ENCODE results near the gene COX6B2. TPM values are rescaled to one million over a fixed set of nuclear protein-coding genes. Genes with fewer than 3 reads are reported as not detected.

The COX6B2 gene
- total RNA-seq, 1 donor from 2014 or later = not detected

- no peak for DNase-seq (ENCODE audit: low read depth in 2 of 2)
Measured at GRCh38 chr19:55362174-55362989, 7.9 kb upstream of the COX6B2 start.

- no peak for DNase-seq (ENCODE audit: low read depth in 2 of 2)
Measured at GRCh38 chr19:55360902-55361301, 6.4 kb upstream of the COX6B2 start.

- DNase-seq (ENCODE audit: low read depth in 2 of 2) = peak; percentile 36 to 66
Measured at GRCh38 chr19:55358943-55359908, 4.7 kb upstream of the COX6B2 start.

- no peak for DNase-seq (ENCODE audit: low read depth in 2 of 2)
Measured at GRCh38 chr19:55358493-55358892, 4.0 kb upstream of the COX6B2 start.

- peak in 1 of 2 donors; percentile 22 for DNase-seq (ENCODE audit: low read depth in 2 of 2)
Measured at GRCh38 chr19:55355213-55355821, 798 bp upstream of the COX6B2 start.

GRCh38 chr19:55353803-55354697 is 469 bp downstream of the COX6B2 start:
- DNase-seq (ENCODE audit: low read depth in 2 of 2) = peak; percentile 45 to 56

GRCh38 chr19:55353356-55353802 is 1.1 kb downstream of the COX6B2 start:
- DNase-seq (ENCODE audit: low read depth in 2 of 2) = no peak

GRCh38 chr19:55352549-55353145 is 1.9 kb downstream of the COX6B2 start:
- DNase-seq (ENCODE audit: low read depth in 2 of 2) = no peak

GRCh38 chr19:55352040-55352439 is 2.5 kb downstream of the COX6B2 start:
- no peak for DNase-seq (ENCODE audit: low read depth in 2 of 2)

- no peak for DNase-seq (ENCODE audit: low read depth in 2 of 2)
Measured at GRCh38 chr19:55350620-55351315, 3.8 kb downstream of the COX6B2 start.

- DNase-seq (ENCODE audit: low read depth in 2 of 2) = no peak
Measured at GRCh38 chr19:55348317-55349034, 6.0 kb downstream of the COX6B2 start.

- DNase-seq (ENCODE audit: low read depth in 2 of 2) = no peak
Measured at GRCh38 chr19:55347442-55348009, 7.0 kb downstream of the COX6B2 start.

- DNase-seq (ENCODE audit: low read depth in 2 of 2) = no peak
Measured at GRCh38 chr19:55346725-55347441, 7.6 kb downstream of the COX6B2 start.

- peak in 1 of 2 donors; percentile 58 for DNase-seq (ENCODE audit: low read depth in 2 of 2)
Measured at GRCh38 chr19:55345818-55346724, 8.4 kb downstream of the COX6B2 start.

GRCh38 chr19:55345101-55345817 is 9.3 kb downstream of the COX6B2 start:
- no peak for DNase-seq (ENCODE audit: low read depth in 2 of 2)

GRCh38 chr19:55344444-55344843 is 10.1 kb downstream of the COX6B2 start:
- DNase-seq (ENCODE audit: low read depth in 2 of 2) = no peak
